ENCODE results near the gene KIF22. TPM values are rescaled to one million over a fixed set of nuclear protein-coding genes. Genes with fewer than 3 reads are reported as not detected.

The KIF22 gene
- total and polyA plus RNA-seq, 2 experiments from 2014 or later, result 59.5 to 121 TPM

- peaks cover 10% of the 10 kb centered on the region for H3K36me3 ChIP-seq
- peaks cover 28% of the 10 kb centered on the region for H3K4me1 ChIP-seq (ENCODE audit: low read depth)
- peak; percentile 61 for TF ChIP-seq CTCF (IDR thresholded peaks at IDR 0.05; ENCODE audit: low read depth, low read length)
- H3K9me3 ChIP-seq (ENCODE audit: low read depth), result no peaks in the 10 kb centered on the region
- H3K4me3 ChIP-seq, result peak overlapping the region; percentile 43
- peak; percentile 91 to 96 for DNase-seq (ENCODE audit: low read depth in 1 of 2, low spot score in 1 of 2)
- peak overlapping the region; percentile 87 for H3K27ac ChIP-seq
- H3K27me3 ChIP-seq, result no peaks in the 10 kb centered on the region
Observed at GRCh38 chr16:29807426-29808218, 17.1 kb downstream of the KIF22 start.

- no peak for DNase-seq (ENCODE audit: low read depth in 1 of 2, low spot score in 1 of 2)
- Histone ChIP-seq H3K4me1 (ENCODE audit: low read depth) (peaks cover 28% of the 10 kb centered on the region), H3K9me3 (ENCODE audit: low read depth) (no peaks in the 10 kb centered on the region), H3K27me3 (no peaks in the 10 kb centered on the region), H3K36me3 (peaks cover 10% of the 10 kb centered on the region), H3K27ac (peak overlapping the region; percentile 87), H3K4me3 (peak overlapping the region; percentile 43)
- no peak for TF ChIP-seq CTCF (IDR thresholded peaks at IDR 0.05; ENCODE audit: low read depth, low read length)
Observed at GRCh38 chr16:29808219-29808900, 17.8 kb downstream of the KIF22 start.

GRCh38 chr16:29809031-29809747, 18.6 kb downstream of the KIF22 start:
- no peak overlapping the region for H3K4me3 ChIP-seq

DNA sequence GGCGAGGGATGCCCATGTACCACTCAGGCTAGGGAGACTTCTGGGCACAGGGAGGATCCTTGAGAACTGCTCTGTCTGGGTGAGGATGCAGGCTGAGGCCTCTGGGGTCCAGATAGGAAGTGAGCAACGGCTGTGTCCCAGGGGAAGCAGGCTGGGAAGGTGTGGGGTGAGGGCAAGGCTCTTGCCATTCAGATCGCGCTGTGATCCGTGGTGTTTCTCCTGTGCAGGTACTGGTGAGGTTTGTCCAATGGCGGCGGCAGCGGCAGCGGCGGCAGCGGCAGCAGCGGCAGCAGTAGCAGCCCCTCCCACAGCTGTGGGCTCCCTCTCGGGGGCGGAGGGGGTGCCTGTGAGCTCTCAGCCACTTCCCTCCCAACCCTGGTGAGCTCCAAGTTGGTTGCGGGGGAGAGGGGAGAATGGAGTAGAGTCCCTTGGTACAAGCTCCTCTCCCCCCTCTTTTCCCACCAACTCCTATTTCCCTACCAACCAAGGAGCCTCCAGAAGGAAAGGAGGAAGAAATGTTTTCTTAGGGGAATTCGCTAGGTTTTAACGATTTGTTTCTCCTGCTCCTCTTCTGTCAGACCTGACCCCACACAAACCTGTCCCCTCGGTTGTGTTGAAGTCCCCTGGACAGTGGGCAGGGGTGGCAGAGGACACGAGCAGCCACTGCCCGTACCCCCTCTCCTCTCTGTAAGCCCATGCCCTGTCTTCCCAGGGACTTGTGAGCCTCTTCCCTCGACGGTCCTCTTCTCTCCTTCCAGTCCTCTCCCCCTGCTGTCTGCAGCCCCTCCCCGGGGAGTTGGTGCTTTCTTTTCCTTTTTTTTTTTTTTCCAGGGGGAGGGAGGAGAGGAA, 19.5 kb downstream of the KIF22 start:
- H3K4me3 ChIP-seq, result no peak overlapping the region
- H3K9me3 ChIP-seq (ENCODE audit: low read depth), result no peaks in the 10 kb centered on the region
- peaks cover 25% of the 10 kb centered on the region for H3K4me1 ChIP-seq (ENCODE audit: low read depth)
- peak overlapping the region; percentile 87 for H3K27ac ChIP-seq
- peaks cover 10% of the 10 kb centered on the region for H3K36me3 ChIP-seq
- no peaks in the 10 kb centered on the region for H3K27me3 ChIP-seq
- no peak for TF ChIP-seq CTCF (IDR thresholded peaks at IDR 0.05; ENCODE audit: low read depth, low read length)
- DNase-seq (ENCODE audit: low read depth in 1 of 2, low spot score in 1 of 2), result no peak

More at GRCh38 chr16:29809031-29809747, 18.6 kb downstream of the KIF22 start:
- Histone ChIP-seq H3K27me3 (no peaks in the 10 kb centered on the region), H3K36me3 (peaks cover 10% of the 10 kb centered on the region), H3K4me1 (ENCODE audit: low read depth) (peaks cover 27% of the 10 kb centered on the region), H3K27ac (peak overlapping the region; percentile 87), H3K9me3 (ENCODE audit: low read depth) (no peaks in the 10 kb centered on the region)
- TF ChIP-seq CTCF (IDR thresholded peaks at IDR 0.05; ENCODE audit: low read depth, low read length), result no peak
- DNase-seq (ENCODE audit: low read depth in 1 of 2, low spot score in 1 of 2), result no peak

DNA sequence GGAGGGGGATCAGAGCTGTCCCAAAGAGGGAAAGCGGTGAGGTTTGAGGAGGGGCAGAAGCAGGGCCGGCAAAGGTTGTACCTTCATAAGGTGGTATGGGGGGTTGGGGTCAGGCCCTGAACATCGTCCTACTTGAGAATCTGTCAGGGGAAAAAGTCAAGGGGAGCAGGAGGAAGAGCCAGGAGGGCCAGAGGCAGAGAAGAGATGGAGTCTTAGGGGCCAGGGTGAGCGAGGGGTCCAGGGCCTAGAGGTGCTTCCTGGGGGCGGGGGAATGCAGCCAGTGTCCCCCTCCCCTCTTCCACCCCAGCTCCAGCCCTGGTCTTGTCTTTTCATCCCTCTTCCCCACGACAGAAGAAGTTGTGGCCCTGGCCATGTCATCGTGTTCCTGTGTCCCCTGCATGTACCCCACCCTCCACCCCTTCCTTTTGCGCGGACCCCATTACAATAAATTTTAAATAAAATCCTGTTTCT, 20.2 kb downstream of the KIF22 start:
- Histone ChIP-seq H3K27me3 (no peaks in the 10 kb centered on the region), H3K4me1 (ENCODE audit: low read depth) (peaks cover 30% of the 10 kb centered on the region), H3K9me3 (ENCODE audit: low read depth) (no peaks in the 10 kb centered on the region), H3K36me3 (peaks cover 10% of the 10 kb centered on the region), H3K27ac (peak overlapping the region; percentile 87), H3K4me3 (no peak overlapping the region)
- no peak for DNase-seq (ENCODE audit: low read depth in 1 of 2, low spot score in 1 of 2)
- TF ChIP-seq CTCF (IDR thresholded peaks at IDR 0.05; ENCODE audit: low read depth, low read length), result no peak

All from cardiac muscle cell (in vitro differentiated cells and primary cell).